Measurements from ENCODE around the gene ITM2B.

DNA sequence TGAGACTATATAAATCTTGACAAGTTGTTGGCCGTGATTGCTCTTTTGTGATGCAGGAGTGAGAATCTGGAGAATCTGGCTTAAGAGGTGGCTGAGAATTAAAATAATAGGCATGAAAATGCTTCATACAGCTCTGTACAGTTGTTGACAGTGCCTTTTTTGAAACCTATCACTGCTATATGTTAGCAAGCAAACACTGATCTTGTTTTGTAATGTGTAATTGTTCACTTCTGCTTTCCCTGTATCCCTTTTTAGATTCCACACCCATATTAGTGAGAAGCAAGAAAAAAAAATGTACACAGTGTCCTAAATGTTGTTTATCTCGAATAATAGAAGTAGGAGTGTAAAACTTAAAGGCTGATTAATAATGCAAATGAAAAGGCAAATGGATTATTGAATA lies 31.1 kb downstream of the ITM2B start:
- TF ChIP-seq, protein P1, sequence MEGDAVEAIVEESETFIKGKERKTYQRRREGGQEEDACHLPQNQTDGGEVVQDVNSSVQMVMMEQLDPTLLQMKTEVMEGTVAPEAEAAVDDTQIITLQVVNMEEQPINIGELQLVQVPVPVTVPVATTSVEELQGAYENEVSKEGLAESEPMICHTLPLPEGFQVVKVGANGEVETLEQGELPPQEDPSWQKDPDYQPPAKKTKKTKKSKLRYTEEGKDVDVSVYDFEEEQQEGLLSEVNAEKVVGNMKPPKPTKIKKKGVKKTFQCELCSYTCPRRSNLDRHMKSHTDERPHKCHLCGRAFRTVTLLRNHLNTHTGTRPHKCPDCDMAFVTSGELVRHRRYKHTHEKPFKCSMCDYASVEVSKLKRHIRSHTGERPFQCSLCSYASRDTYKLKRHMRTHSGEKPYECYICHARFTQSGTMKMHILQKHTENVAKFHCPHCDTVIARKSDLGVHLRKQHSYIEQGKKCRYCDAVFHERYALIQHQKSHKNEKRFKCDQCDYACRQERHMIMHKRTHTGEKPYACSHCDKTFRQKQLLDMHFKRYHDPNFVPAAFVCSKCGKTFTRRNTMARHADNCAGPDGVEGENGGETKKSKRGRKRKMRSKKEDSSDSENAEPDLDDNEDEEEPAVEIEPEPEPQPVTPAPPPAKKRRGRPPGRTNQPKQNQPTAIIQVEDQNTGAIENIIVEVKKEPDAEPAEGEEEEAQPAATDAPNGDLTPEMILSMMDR (IDR thresholded peaks at IDR 0.05): no peak
- no peak for TF ChIP-seq EZH2 (IDR thresholded peaks at IDR 0.05; ENCODE audit: borderline replicate concordance, insufficient read depth, low read depth, low read length, poor library complexity, severe bottlenecking)
